ENCODE measurements around the gene NDST4. TPM values are rescaled to one million over a fixed set of nuclear protein-coding genes. Genes with fewer than 3 reads are reported as not detected.

Gene NDST4
- total RNA-seq, 2 experiments from 2014 or later, result not detected

DNA sequence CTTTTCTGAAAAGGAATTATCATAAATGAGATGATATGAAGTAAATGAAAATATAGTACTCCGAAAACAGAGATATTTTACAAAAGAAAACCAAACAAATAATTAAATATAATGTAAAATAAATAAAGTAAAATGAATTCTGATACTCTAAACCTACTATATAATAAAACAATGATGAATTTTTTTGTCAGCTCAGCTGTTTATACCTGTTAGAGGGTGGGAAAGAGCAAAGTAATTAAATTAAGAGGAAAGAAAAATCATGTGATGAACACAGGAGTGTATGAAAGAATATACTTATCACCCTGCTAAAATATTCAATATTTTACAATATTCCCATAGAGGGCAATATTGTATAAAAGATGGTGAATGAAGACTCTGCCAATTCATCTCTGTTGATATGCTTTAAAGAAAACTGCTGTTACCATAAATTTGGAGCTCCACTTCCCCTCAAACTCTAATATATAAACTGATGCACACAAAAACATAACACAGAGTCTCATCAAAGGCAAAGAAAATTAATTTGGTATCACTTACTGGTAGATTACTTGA, 6.5 kb upstream of the NDST4 start:
- Mint-ChIP-seq H3K4me3 (no peak overlapping the region), H3K27me3 (no peaks in the 10 kb centered on the region), H3K4me1 (no peaks in the 10 kb centered on the region), H3K36me3 (ENCODE audit: low read depth) (no peaks in the 10 kb centered on the region), H3K9me3 (ENCODE audit: low read depth) (no peaks in the 10 kb centered on the region), H3K27ac (no peak overlapping the region)
- ChIA-PET CTCF (interaction anchor here (0.6 to 1.6 kb wide), 2 partner anchors 14 kb away, joined by 3 to 4 read pairs; no protein-coding TSS in a partner anchor), POLR2A (no interaction called here)
- intact Hi-C loops (cut with DNase I, micrococcal nuclease), result no loop called here
- ATAC-seq (no peak), DNase-seq (no peak)

DNA sequence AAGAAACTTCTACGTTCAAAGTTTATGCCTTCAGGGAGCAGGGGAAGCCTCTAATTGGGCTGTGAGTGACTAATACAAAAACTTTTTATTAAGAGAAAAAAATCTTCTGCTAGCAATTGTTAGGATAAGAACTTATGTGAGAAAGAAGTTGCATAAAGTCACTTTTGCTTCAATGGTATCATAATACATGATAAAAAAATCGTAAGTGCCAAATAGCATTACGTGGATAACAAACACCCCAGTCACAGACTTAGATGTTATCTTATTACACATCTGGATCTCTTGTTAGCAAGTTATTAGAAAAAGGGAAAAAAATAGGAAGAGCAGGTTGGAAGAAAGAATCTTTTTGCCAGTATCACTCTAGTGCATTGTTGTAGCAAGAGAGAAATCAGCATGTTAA, 4.2 kb upstream of the NDST4 start:
- DNase-seq (no peak), ATAC-seq (no peak)
- ChIA-PET POLR2A (no interaction called here), CTCF (no interaction called here)
- intact Hi-C loops (cut with DNase I, micrococcal nuclease), result no loop called here
- no peaks in the 10 kb centered on the region for H3K4me1 Mint-ChIP-seq
- no peaks in the 10 kb centered on the region for H3K36me3 Mint-ChIP-seq (ENCODE audit: low read depth)
- H3K27ac Mint-ChIP-seq, result no peak overlapping the region
- H3K9me3 Mint-ChIP-seq (ENCODE audit: low read depth), result no peaks in the 10 kb centered on the region
- no peaks in the 10 kb centered on the region for H3K27me3 Mint-ChIP-seq
- no peak overlapping the region for H3K4me3 Mint-ChIP-seq

DNA sequence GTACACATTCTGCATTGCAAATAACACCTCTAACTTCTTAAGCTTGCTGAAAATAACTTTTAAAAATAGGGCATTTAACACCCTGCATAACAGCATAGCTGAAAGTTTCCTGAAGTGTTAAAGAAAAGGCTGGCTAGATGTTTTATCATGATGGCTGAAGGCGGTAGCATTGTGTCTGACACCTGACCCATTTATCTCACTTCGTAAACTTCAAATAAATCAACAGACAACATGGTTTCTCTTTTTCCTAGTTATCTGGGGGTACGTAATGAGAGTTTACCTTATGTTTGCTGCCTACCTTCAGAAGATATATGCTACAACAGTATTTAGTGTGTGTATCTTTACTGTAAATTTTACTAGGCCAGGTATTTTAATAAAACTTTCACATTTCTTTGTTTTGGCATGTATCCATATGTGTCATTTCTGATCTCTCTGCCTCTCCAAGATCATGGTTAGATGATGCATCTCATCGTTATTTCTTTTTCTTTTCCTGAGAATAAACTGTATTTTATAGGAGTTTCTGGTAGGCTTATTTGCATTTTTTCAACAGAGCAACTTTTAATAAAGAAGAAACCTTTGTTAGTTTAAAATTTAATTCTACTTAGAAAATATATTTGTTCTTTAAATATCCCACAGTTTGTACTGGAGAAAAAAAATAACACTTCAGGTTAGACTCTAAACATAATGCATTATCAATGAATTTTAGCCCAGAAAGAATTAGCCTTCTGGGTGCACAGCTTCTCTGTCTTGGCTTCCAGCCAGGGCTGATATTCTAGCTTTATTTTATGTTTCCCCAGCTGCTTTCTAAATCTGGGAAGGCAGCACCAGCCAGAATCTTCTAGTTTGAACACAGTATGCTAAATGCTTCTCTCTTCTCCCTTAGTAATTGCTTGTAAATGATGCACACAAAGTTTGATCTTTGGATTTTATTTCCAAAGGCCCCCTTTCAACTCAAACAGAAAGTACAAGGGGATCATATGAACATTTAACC, 2.9 kb downstream of the NDST4 start:
- DNase-seq, result no peak
- Mint-ChIP-seq H3K9me3 (ENCODE audit: low read depth) (no peaks in the 10 kb centered on the region), H3K4me1 (no peaks in the 10 kb centered on the region), H3K27ac (no peak overlapping the region), H3K27me3 (no peaks in the 10 kb centered on the region), H3K4me3 (no peak overlapping the region), H3K36me3 (ENCODE audit: low read depth) (no peaks in the 10 kb centered on the region)
- CTCF ChIA-PET, result no interaction called here
- intact Hi-C loops (cut with DNase I, micrococcal nuclease), result no loop called here
- POLR2A ChIA-PET, result no interaction called here
- no peak for ATAC-seq

DNA sequence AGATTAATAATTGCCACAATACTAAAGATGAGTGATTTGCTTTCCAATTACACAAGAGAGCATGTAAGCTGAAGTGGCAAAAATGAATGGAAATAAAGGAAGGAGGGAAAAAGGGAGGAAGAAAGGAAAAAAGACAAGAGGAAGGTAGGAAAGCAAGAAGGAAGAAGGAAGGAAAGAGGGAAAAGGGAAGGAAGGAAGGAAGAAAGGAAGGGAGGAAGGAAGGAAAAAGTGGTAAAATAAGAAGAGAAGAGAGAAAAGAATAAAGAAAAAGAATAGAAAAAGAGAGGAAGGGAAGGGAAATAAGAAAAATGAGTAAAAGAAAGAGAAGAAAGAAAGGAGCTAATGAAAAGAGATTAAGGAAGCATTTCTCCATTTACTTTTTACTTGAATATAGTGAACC, 4.6 kb downstream of the NDST4 start:
- Mint-ChIP-seq H3K36me3 (ENCODE audit: low read depth) (no peaks in the 10 kb centered on the region), H3K4me1 (no peaks in the 10 kb centered on the region), H3K27ac (no peak overlapping the region), H3K27me3 (no peaks in the 10 kb centered on the region), H3K4me3 (no peak overlapping the region), H3K9me3 (ENCODE audit: low read depth) (no peaks in the 10 kb centered on the region)
- POLR2A ChIA-PET, result no interaction called here
- intact Hi-C loops (cut with DNase I, micrococcal nuclease), result no loop called here
- no peak for DNase-seq
- CTCF ChIA-PET, result no interaction called here
- ATAC-seq, result no peak

DNA sequence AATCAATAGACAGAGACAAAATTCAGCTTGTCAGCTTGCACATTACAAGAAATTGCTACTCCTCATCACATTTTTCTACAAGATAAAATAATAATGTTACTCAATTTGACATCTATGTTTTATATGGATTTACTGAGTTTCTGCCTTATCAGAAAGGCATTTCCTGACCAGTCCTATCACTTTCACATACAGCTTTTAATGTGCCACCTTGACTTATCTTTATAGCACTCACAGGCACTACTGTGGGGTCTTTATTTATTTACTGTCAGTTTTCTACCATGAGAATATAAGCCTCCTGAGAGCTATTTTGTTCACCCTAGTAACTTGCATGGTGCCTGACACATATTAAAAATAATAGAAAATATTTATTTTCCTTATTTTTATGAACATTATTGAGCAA, 6.0 kb downstream of the NDST4 start:
- DNase-seq (no peak), ATAC-seq (no peak)
- POLR2A ChIA-PET, result no interaction called here
- Mint-ChIP-seq H3K9me3 (ENCODE audit: low read depth) (no peaks in the 10 kb centered on the region), H3K4me1 (no peaks in the 10 kb centered on the region), H3K4me3 (no peak overlapping the region), H3K27me3 (no peaks in the 10 kb centered on the region), H3K36me3 (ENCODE audit: low read depth) (no peaks in the 10 kb centered on the region), H3K27ac (no peak overlapping the region)
- intact Hi-C loops (cut with DNase I, micrococcal nuclease), result no loop called here
- CTCF ChIA-PET, result no interaction called here

DNA sequence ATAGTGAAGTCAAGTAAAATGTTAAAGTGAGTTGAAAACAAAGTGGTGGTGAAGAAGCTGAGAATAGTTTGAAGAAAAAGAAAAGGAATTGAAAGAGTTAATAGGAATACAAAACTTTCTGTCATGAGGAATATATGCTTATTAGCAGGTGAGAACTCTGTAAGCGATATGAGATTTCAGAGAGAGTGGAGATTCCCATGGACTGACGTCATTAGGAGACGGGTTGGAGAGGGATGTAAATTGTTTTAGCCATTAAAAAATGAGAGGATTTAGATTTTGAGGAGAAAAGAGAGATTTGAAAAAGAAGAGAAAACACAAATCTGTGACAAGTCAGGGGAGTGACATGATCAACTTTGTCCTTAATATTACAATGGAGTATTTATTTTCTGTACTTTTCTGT, 11.7 kb downstream of the NDST4 start:
- peaks cover 5% of the 10 kb centered on the region for H3K27me3 Mint-ChIP-seq

DNA sequence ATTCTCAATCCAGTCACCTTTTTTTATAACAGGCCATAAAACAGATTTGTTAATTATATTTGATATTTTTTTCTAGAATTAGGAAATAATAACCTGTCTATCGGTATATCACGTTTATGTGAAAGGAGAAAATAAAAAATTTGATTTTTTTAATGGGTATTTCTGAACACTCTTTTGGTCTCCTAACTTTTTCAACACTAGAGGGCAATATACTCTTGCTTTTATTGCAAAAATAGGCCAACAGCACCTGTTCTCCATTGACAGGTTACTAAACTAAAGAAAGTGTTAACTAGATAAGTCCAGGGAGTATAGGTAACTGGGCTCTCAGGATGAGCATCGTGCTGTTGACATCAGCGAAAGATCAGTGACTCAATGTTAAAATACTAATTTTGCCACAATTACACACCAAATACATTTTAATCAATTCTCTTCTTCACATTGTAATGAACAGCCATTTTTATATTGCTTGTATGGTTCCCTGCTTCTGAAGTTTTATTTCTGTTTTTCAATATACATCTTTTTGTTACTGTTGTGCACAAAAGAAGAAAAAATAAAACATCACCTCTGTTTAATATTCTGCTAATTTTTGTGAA, 22.8 kb downstream of the NDST4 start:
- intact Hi-C loops (cut with DNase I, micrococcal nuclease), result loop anchor here in 1 of 2 experiments (1.0 to 10.0 kb wide), 2 partner anchors 444 to 762 kb away; no protein-coding TSS in a partner anchor
- DNase-seq (no peak), ATAC-seq (no peak)
- Mint-ChIP-seq H3K27ac (no peak overlapping the region), H3K4me3 (no peak overlapping the region), H3K27me3 (peaks cover 2% of the 10 kb centered on the region), H3K9me3 (ENCODE audit: low read depth) (no peaks in the 10 kb centered on the region), H3K36me3 (ENCODE audit: low read depth) (no peaks in the 10 kb centered on the region), H3K4me1 (no peaks in the 10 kb centered on the region)
- POLR2A ChIA-PET, result no interaction called here
- CTCF ChIA-PET, result interaction anchor here (1.2 kb wide), 1 partner anchor 762 kb away, joined by 4 read pairs; no protein-coding TSS in a partner anchor

More for the DNA sequence above, 11.7 kb downstream of the NDST4 start:
- ChIA-PET CTCF (interaction anchor here (1.0 kb wide), 1 partner anchor 12 kb away, joined by 3 read pairs; the partner anchor contains the start of gene NDST4), POLR2A (no interaction called here)
- Mint-ChIP-seq H3K4me1 (no peaks in the 10 kb centered on the region), H3K27ac (no peak overlapping the region), H3K4me3 (no peak overlapping the region), H3K36me3 (ENCODE audit: low read depth) (no peaks in the 10 kb centered on the region), H3K9me3 (ENCODE audit: low read depth) (no peaks in the 10 kb centered on the region)
- DNase-seq, result no peak
- no peak for ATAC-seq
- intact Hi-C loops (cut with DNase I, micrococcal nuclease), result no loop called here

DNA sequence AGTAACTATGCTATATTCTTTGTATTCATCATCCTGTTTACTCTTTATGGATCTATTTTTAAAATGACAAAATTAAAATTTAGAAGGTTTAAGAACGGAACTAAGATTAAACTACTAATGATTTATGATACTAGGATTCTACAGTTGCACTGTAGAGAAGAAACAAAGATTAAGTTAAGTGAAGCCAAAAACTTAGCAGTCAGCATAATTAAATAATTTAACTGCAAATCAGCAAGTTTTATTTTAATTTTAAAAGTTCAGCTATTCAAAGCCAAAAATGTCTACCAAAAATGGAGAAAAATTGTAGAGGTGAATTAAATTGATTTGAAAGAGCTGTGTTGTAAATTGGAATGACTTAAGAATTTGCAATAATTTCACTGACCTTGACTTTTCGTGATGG, 30.8 kb downstream of the NDST4 start:
- ATAC-seq (no peak), DNase-seq (no peak)
- H3K27ac Mint-ChIP-seq, result no peak overlapping the region
- intact Hi-C loops (cut with DNase I, micrococcal nuclease), result no loop called here
- no peaks in the 10 kb centered on the region for H3K36me3 Mint-ChIP-seq (ENCODE audit: low read depth)
- ChIA-PET POLR2A (no interaction called here), CTCF (no interaction called here)
- no peak overlapping the region for H3K4me3 Mint-ChIP-seq
- no peaks in the 10 kb centered on the region for H3K27me3 Mint-ChIP-seq
- no peaks in the 10 kb centered on the region for H3K4me1 Mint-ChIP-seq
- H3K9me3 Mint-ChIP-seq (ENCODE audit: low read depth), result peaks cover 4% of the 10 kb centered on the region

DNA sequence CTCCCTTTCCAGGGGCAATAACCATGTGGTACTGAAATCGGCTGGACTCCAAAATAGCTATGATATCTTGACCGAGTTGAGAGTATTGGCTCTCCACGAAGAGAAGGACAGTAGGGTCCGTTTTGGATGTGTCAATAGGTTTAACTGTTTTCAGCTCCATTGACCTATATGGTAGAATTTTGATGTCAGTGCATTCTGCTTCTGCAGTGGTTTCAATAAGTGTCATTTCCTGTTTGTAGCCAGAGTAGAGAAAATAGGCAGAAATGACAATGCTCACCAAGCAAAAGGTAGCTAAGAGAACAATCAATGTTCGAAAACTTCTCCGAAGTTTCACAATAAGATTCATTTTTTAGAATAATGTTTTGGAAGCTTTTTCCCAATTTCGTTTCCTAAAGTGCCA, 36.7 kb downstream of the NDST4 start:
- intact Hi-C loops (cut with DNase I, micrococcal nuclease), result no loop called here
- ChIA-PET POLR2A (no interaction called here), CTCF (no interaction called here)
- no peak for ATAC-seq
- H3K27ac Mint-ChIP-seq, result no peak overlapping the region
- no peak for DNase-seq
- no peak overlapping the region for H3K4me3 Mint-ChIP-seq
- no peaks in the 10 kb centered on the region for H3K36me3 Mint-ChIP-seq (ENCODE audit: low read depth)
- no peaks in the 10 kb centered on the region for H3K27me3 Mint-ChIP-seq
- H3K4me1 Mint-ChIP-seq, result no peaks in the 10 kb centered on the region
- no peaks in the 10 kb centered on the region for H3K9me3 Mint-ChIP-seq (ENCODE audit: low read depth)

DNA sequence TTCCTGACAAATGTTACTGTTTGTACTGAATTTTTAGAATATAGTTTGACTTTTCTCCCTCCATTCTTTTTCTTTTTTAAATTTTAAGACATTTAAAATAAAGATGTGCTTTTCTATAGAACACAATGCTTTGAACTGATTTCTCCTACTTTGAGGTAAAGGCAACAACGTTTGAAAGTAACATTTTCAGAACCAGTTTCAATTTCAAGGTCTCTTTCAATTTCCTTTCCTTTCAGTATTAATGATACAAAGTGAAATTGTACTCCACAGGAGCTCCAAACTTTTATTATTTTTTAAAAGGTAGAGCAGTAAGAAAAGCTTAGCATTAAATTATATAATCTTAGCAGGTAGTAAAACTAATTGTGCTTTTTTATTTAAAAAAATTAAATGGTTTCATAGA, 54.9 kb downstream of the NDST4 start:
- intact Hi-C loops (cut with DNase I, micrococcal nuclease), result no loop called here
- POLR2A ChIA-PET, result no interaction called here
- Mint-ChIP-seq H3K4me3 (no peak overlapping the region), H3K36me3 (ENCODE audit: low read depth) (no peaks in the 10 kb centered on the region), H3K27ac (no peak overlapping the region), H3K27me3 (no peaks in the 10 kb centered on the region), H3K4me1 (no peaks in the 10 kb centered on the region), H3K9me3 (ENCODE audit: low read depth) (no peaks in the 10 kb centered on the region)
- DNase-seq (no peak), ATAC-seq (no peak)
- CTCF ChIA-PET, result no interaction called here

DNA sequence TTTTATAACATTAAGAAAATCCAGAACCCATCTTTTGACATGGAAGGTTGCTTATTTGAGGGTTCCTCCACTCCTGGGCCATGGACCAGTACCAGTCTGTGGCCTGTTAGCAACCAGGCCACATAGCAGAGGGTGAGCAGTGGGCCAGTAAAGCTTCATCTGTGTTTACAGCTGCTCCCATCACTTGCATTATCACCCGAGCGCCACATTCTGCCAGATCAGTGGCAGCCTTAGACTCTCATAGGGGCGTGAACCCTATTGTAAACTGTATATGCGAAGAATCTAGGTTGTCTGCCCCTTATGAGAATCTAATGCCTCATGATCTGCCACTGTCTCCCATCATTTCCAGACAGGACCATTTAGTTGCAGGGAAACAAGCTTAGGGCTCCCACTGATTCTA, 58.6 kb downstream of the NDST4 start:
- Mint-ChIP-seq H3K27me3 (no peaks in the 10 kb centered on the region), H3K9me3 (ENCODE audit: low read depth) (no peaks in the 10 kb centered on the region), H3K27ac (no peak overlapping the region), H3K36me3 (ENCODE audit: low read depth) (no peaks in the 10 kb centered on the region), H3K4me3 (no peak overlapping the region), H3K4me1 (no peaks in the 10 kb centered on the region)
- POLR2A ChIA-PET, result no interaction called here
- intact Hi-C loops (cut with DNase I, micrococcal nuclease), result no loop called here
- CTCF ChIA-PET, result no interaction called here
- DNase-seq, result no peak
- no peak for ATAC-seq

DNA sequence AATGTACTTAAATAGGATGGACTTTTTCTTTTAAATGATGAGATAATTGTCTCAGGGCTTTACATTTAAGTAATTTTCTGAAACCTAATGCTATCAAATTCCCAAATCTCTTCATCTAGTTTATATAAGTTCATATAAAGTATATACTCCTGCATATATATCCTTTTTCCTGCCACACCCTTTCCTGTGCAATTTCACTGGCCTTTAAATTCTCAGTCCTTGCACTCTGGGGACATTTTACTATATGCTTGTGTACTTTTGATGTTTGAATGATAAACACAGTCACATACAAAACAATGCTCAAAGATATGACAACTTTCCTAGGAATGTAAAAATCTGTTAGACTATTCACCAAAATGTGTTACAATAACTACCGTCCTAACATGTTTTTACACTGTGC, 60.1 kb downstream of the NDST4 start:
- Mint-ChIP-seq H3K36me3 (ENCODE audit: low read depth) (no peaks in the 10 kb centered on the region), H3K27ac (no peak overlapping the region), H3K4me3 (no peak overlapping the region), H3K4me1 (no peaks in the 10 kb centered on the region), H3K27me3 (no peaks in the 10 kb centered on the region), H3K9me3 (ENCODE audit: low read depth) (no peaks in the 10 kb centered on the region)
- POLR2A ChIA-PET, result no interaction called here
- CTCF ChIA-PET, result no interaction called here
- ATAC-seq, result no peak
- DNase-seq, result no peak
- intact Hi-C loops (cut with DNase I, micrococcal nuclease), result no loop called here
